HepG2 (cell line): ENCODE results near the gene SEZ6. TPM values are rescaled to one million over a fixed set of nuclear protein-coding genes. Genes with fewer than 3 reads are reported as not detected.
A peak's percentile ranks its signal among the peaks of the same experiment; 100 is the strongest.

Experiments
- ATF3 ChIP-seq: sonication (generic); formaldehyde crosslinking; IDR thresholded peaks from 2 replicates; pipeline ENCODE4 v1.4.0; 2020; ENCODE audit warnings: missing genetic modification reagents
- CTCF ChIP-seq: sonication (generic); formaldehyde crosslinking; IDR thresholded peaks from 2 replicates; pipeline ENCODE4 v1.5.0; 2020; ENCODE audit warnings: mild to moderate bottlenecking, missing genetic modification reagents, moderate library complexity
- DNMT1 ChIP-seq: sonication (generic); formaldehyde crosslinking; IDR thresholded peaks from 2 replicates; pipeline ENCODE4 v1.5.1; 2020; ENCODE audit warnings: mild to moderate bottlenecking, missing genetic modification reagents
- GFI1 ChIP-seq: sonication (generic); formaldehyde crosslinking; IDR thresholded peaks from 2 replicates; pipeline ENCODE4 v1.5.0; 2020; ENCODE audit warnings: missing genetic modification reagents, mild to moderate bottlenecking, borderline replicate concordance
- HDAC2 ChIP-seq: sonication (generic); formaldehyde crosslinking; IDR thresholded peaks from 2 replicates; pipeline ENCODE4 v1.4.0; 2020; ENCODE audit warnings: missing genetic modification reagents
- HNF4A ChIP-seq: sonication (generic); formaldehyde crosslinking; IDR thresholded peaks from 2 replicates; pipeline ENCODE4 v1.4.0; 2020; ENCODE audit warnings: missing genetic modification reagents
- MED1 ChIP-seq: sonication (generic); formaldehyde crosslinking; IDR thresholded peaks from 2 replicates; pipeline ENCODE4 v1.4.0; 2020; ENCODE audit warnings: missing genetic modification reagents
- SOX5 ChIP-seq: IDR thresholded peaks from 2 replicates; pipeline ENCODE4 v1.6.1; 2016; ENCODE audit warnings: borderline replicate concordance
- TEAD3 ChIP-seq: optimal IDR thresholded peaks from 2 replicates; pipeline ENCODE3; 2016; ENCODE audit warnings: borderline replicate concordance
- ZNF230 ChIP-seq: sonication (generic); formaldehyde crosslinking; IDR thresholded peaks from 2 replicates; pipeline ENCODE4 v1.4.0; 2020; ENCODE audit warnings: mild to moderate bottlenecking, missing genetic modification reagents
- ZNF652 ChIP-seq: IDR thresholded peaks from 2 replicates; pipeline ENCODE4 v1.6.1; 2016; ENCODE audit warnings: low read depth, borderline replicate concordance
- ZSCAN9 ChIP-seq: IDR thresholded peaks from 2 replicates; pipeline ENCODE4 v1.6.1; 2016; ENCODE audit warnings: borderline replicate concordance
- polyA plus RNA-seq, 8 experiments: library from polyadenylated mRNA; depleted of rRNA in 3 of 8; stranded (reverse) in 7 of 8; unstranded in 1 of 8; fragments of >200 nt; fragmentation: Illumina TruSeq in 4 of 8; extraction: Trizol in 4 of 8; gene quantifications; 2 replicates each; pipeline versions ENCODE4 v1.2.1 to v1.2.3, GENCODE V29; 2011 to 2016; ENCODE audit warnings: low read depth in 4 of 8, missing spikeins in 1 of 8, mixed read lengths in 1 of 8; ENCODE audit not compliant: insufficient read depth in 1 of 8
- total RNA-seq, 5 experiments: library from RNA; depleted of rRNA; stranded (reverse); fragments of >200 nt; fragmentation: Illumina TruSeq; extraction: Trizol; gene quantifications; 2 replicates each; pipeline ENCODE4 v1.2.3, GENCODE V29; 2016; ENCODE audit warnings: low read depth in 1 of 5
- TF ChIP-seq, protein P1 (sequence below): IDR thresholded peaks from 2 replicates; pipeline ENCODE4 v1.6.1; 2016; ENCODE audit warnings: low read depth, missing genetic modification reagents, missing compliant biosample characterization
- TF ChIP-seq, protein P2 (sequence below): IDR thresholded peaks from 2 replicates; pipeline ENCODE4 v1.6.1; 2012; ENCODE audit warnings: low read depth, low read length, improper control_type of control experiment

SEZ6 gene
- total and polyA plus RNA-seq, 2 of the 13 experiments (the other 11 are each of a cell fraction or from before 2014, with no cell fraction given) = not detected

GRCh38 chr17:28908640-28909167 lies 97.1 kb downstream of the SEZ6 start (continued):
- TF ChIP-seq HNF4A (CRISPR knock-in tag) (peak; percentile 51), ZNF230 (no peak), ZNF652 (no peak), ZSCAN9 (CRISPR knock-in tag) (no peak), CTCF (CRISPR knock-in tag) (0 out of 2 replicates have a peak, but pooled peaks have one; percentile 5), GFI1 (peak; percentile 90), SOX5 (peak; percentile 45; the same call in 1 of the 2 replicates), HDAC2 (0 out of 2 replicates have a peak, but pooled peaks have one; percentile 59), MED1 (CRISPR knock-in tag) (0 out of 2 replicates have a peak, but pooled peaks have one; percentile 26), TEAD3 (CRISPR knock-in tag) (peak; percentile 44), ATF3 (CRISPR knock-in tag) (peak; percentile 90), DNMT1 (no peak)
- TF ChIP-seq, protein P1, sequence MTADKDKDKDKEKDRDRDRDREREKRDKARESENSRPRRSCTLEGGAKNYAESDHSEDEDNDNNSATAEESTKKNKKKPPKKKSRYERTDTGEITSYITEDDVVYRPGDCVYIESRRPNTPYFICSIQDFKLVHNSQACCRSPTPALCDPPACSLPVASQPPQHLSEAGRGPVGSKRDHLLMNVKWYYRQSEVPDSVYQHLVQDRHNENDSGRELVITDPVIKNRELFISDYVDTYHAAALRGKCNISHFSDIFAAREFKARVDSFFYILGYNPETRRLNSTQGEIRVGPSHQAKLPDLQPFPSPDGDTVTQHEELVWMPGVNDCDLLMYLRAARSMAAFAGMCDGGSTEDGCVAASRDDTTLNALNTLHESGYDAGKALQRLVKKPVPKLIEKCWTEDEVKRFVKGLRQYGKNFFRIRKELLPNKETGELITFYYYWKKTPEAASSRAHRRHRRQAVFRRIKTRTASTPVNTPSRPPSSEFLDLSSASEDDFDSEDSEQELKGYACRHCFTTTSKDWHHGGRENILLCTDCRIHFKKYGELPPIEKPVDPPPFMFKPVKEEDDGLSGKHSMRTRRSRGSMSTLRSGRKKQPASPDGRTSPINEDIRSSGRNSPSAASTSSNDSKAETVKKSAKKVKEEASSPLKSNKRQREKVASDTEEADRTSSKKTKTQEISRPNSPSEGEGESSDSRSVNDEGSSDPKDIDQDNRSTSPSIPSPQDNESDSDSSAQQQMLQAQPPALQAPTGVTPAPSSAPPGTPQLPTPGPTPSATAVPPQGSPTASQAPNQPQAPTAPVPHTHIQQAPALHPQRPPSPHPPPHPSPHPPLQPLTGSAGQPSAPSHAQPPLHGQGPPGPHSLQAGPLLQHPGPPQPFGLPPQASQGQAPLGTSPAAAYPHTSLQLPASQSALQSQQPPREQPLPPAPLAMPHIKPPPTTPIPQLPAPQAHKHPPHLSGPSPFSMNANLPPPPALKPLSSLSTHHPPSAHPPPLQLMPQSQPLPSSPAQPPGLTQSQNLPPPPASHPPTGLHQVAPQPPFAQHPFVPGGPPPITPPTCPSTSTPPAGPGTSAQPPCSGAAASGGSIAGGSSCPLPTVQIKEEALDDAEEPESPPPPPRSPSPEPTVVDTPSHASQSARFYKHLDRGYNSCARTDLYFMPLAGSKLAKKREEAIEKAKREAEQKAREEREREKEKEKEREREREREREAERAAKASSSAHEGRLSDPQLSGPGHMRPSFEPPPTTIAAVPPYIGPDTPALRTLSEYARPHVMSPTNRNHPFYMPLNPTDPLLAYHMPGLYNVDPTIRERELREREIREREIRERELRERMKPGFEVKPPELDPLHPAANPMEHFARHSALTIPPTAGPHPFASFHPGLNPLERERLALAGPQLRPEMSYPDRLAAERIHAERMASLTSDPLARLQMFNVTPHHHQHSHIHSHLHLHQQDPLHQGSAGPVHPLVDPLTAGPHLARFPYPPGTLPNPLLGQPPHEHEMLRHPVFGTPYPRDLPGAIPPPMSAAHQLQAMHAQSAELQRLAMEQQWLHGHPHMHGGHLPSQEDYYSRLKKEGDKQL = peak; percentile 43; the same call in 1 of the 2 replicates
- TF ChIP-seq, protein P2, sequence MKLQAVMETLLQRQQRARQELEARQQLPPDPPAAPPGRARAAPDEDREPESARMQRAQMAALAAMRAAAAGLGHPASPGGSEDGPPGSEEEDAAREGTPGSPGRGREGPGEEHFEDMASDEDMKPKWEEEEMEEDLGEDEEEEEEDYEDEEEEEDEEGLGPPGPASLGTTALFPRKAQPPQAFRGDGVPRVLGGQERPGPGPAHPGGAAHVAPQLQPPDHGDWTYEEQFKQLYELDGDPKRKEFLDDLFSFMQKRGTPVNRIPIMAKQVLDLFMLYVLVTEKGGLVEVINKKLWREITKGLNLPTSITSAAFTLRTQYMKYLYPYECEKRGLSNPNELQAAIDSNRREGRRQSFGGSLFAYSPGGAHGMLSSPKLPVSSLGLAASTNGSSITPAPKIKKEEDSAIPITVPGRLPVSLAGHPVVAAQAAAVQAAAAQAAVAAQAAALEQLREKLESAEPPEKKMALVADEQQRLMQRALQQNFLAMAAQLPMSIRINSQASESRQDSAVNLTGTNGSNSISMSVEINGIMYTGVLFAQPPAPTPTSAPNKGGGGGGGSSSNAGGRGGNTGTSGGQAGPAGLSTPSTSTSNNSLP = peak; percentile 79; the same call in 1 of the 2 replicates
